Keratinocyte (primary cell): ENCODE results near the gene DCN. TPM values are rescaled to one million over a fixed set of nuclear protein-coding genes. Genes with fewer than 3 reads are reported as not detected.

ENCODE experiments used
- DNase-seq: peaks from one replicate; pipeline ENCODE4 v3.0.0-alpha.2; 2011; ENCODE audit warnings: low read depth, missing footprints, low spot score
- FAIRE-seq: peaks from 2 replicates; lab custom pipeline; 2011; peaks lifted over from hg19 to GRCh38; lab: Jason Lieb, UNC
- H2AFZ ChIP-seq: 2 replicates; pipeline ENCODE4 v1.6.0; 2012; ENCODE audit warnings: low read length, control low read depth, inconsistent platforms; ENCODE audit not compliant: control insufficient read depth
- H3K27ac ChIP-seq: 2 replicates; pipeline ENCODE4 v1.5.1; 2011; ENCODE audit warnings: low read length; ENCODE audit not compliant: control insufficient read depth, insufficient read depth
- H3K27me3 ChIP-seq: 3 replicates; pipeline ENCODE4 v1.6.0; 2011; ENCODE audit warnings: low read length; ENCODE audit not compliant: control insufficient read depth, insufficient read depth; ENCODE audit errors: extremely low read depth
- H3K36me3 ChIP-seq, 2 experiments: 2 replicates in 1 of 2; 3 replicates in 1 of 2; pipeline ENCODE4 v1.5.1; 2011; ENCODE audit warnings: low read length in 2 of 2, mild to moderate bottlenecking in 1 of 2; ENCODE audit not compliant: control insufficient read depth in 2 of 2, insufficient read depth in 2 of 2; ENCODE audit errors: extremely low read depth in 1 of 2
- H3K4me1 ChIP-seq: 3 replicates; pipeline ENCODE4 v1.5.1; 2011; ENCODE audit warnings: low read length; ENCODE audit not compliant: control insufficient read depth, insufficient read depth; ENCODE audit errors: extremely low read depth
- H3K4me2 ChIP-seq: 3 replicates; pipeline ENCODE4 v1.6.0; 2011; ENCODE audit warnings: low read depth, low read length; ENCODE audit not compliant: control insufficient read depth, insufficient read depth; ENCODE audit errors: extremely low read depth
- H3K4me3 ChIP-seq, 3 experiments: fragments of 200-600 bp in 1 of 3; sonication (generic) in 1 of 3; 2 replicates in 2 of 3; 3 replicates in 1 of 3; pipeline ENCODE4 v1.5.1; 2011 to 2016; ENCODE audit warnings: low read length in 3 of 3, mild to moderate bottlenecking in 3 of 3, control low read depth in 2 of 3, inconsistent platforms in 1 of 3, low read depth in 1 of 3, mixed read lengths in 1 of 3, mixed run types in 1 of 3, moderate library complexity in 1 of 3; ENCODE audit not compliant: control insufficient read depth in 2 of 3, insufficient read depth in 2 of 3; ENCODE audit errors: extremely low read depth in 1 of 3
- H3K79me2 ChIP-seq: 2 replicates; pipeline ENCODE4 v1.6.0; 2012; ENCODE audit warnings: low read length; ENCODE audit not compliant: control insufficient read depth, insufficient read depth
- H3K9ac ChIP-seq: 3 replicates; pipeline ENCODE4 v1.6.0; 2011; ENCODE audit warnings: low read length; ENCODE audit not compliant: control insufficient read depth, insufficient read depth; ENCODE audit errors: extremely low read depth
- H3K9me1 ChIP-seq: 3 replicates; pipeline ENCODE4 v1.6.0; 2011; ENCODE audit warnings: low read length; ENCODE audit not compliant: control insufficient read depth, insufficient read depth; ENCODE audit errors: extremely low read depth
- H3K9me3 ChIP-seq: 2 replicates; pipeline ENCODE4 v1.5.1; 2012; ENCODE audit warnings: low read depth, low read length; ENCODE audit not compliant: control insufficient read depth
- H4K20me1 ChIP-seq: 3 replicates; pipeline ENCODE4 v1.6.0; 2011; ENCODE audit warnings: low read length; ENCODE audit not compliant: control insufficient read depth, insufficient read depth; ENCODE audit errors: extremely low read depth
- EZH2 ChIP-seq: IDR thresholded peaks from one replicate; pipeline ENCODE4 v1.6.1; 2012; ENCODE audit warnings: inconsistent platforms, mild to moderate bottlenecking, low read length, moderate library complexity
- dilution Hi-C: fragments of 300-500 bp; cut with MboI; formaldehyde crosslinking; loops from one replicate; pipeline ENCODE4 v1.7.0; 2020; ENCODE audit warnings: low sequenced_read_pairs; ENCODE audit not compliant: extremely low pct_ligation_motif_present
- polyA plus RNA-seq, 5 experiments: library from polyadenylated mRNA; depleted of rRNA in 3 of 5; stranded (reverse) in 3 of 5; stranded (forward) in 1 of 5; unstranded in 1 of 5; fragments of >200 nt; gene quantifications; 1 replicate in 1 of 5; 2 replicates in 3 of 5; 3 replicates in 1 of 5; pipeline versions ENCODE4 v1.2.1 to v1.2.3, GENCODE V29; 2011 to 2012; ENCODE audit warnings: missing spikeins in 2 of 5, low read depth in 1 of 5, low replicate concordance in 1 of 5
- TF ChIP-seq, protein P1 (sequence below), 3 experiments: IDR thresholded peaks in 1 of 3; conservative IDR thresholded peaks in 1 of 3; optimal IDR thresholded peaks in 1 of 3; 2 replicates in 2 of 3; 3 replicates in 1 of 3; pipeline versions ENCODE3 to v1.5.1; 2011; ENCODE audit warnings: low read length in 3 of 3, mild to moderate bottlenecking in 3 of 3, moderate library complexity in 2 of 3, control low read depth in 1 of 3, inconsistent platforms in 1 of 3; ENCODE audit not compliant: insufficient read depth in 2 of 3; ENCODE audit errors: extremely low read depth in 1 of 3

DCN gene
- polyA plus RNA-seq, 1 donor (not counting 4 experiments of a cell fraction or from before 2014, with no cell fraction given): 2.5 TPM

DNA sequence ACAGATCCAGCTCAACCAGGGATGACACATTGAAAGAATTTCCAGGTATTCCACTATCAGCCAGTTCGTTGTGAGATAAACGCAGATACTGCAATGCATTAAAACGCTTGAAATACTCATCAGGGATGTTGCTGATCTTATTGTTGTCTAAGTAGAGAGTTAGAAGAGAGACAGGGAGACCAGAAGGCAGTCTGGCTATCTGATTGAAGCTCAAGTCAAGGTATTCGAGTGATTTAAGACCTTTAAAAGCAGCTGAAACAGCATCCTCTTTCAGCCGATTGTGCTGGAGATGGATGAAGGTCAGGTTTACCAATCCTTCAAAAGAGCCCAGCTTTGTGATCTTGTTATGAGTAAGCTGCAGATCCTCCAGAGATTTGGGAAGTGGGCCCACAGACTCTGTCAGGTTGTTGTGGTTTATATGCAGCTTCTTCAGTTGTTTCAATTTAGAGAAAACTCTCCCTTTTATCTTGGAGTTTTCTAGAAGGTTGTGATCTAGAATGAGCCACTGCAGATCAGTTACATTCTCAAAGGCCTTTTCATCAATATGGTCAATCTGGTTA, 74.3 kb downstream of the DCN start:
- Histone ChIP-seq H3K9ac (no peak overlapping the region), H3K4me2 (no peak overlapping the region), H3K27ac (no peak overlapping the region), H3K79me2 (no peaks in the 10 kb centered on the region), H2AFZ (no peak overlapping the region), H3K4me3 (no peak overlapping the region), H3K36me3 (no peaks in the 10 kb centered on the region), H3K9me3 (no peaks in the 10 kb centered on the region), H3K4me1 (peaks cover 6% of the 10 kb centered on the region), H3K27me3 (no peaks in the 10 kb centered on the region), H3K9me1 (no peaks in the 10 kb centered on the region), H4K20me1 (no peaks in the 10 kb centered on the region)
- TF ChIP-seq, protein P1, sequence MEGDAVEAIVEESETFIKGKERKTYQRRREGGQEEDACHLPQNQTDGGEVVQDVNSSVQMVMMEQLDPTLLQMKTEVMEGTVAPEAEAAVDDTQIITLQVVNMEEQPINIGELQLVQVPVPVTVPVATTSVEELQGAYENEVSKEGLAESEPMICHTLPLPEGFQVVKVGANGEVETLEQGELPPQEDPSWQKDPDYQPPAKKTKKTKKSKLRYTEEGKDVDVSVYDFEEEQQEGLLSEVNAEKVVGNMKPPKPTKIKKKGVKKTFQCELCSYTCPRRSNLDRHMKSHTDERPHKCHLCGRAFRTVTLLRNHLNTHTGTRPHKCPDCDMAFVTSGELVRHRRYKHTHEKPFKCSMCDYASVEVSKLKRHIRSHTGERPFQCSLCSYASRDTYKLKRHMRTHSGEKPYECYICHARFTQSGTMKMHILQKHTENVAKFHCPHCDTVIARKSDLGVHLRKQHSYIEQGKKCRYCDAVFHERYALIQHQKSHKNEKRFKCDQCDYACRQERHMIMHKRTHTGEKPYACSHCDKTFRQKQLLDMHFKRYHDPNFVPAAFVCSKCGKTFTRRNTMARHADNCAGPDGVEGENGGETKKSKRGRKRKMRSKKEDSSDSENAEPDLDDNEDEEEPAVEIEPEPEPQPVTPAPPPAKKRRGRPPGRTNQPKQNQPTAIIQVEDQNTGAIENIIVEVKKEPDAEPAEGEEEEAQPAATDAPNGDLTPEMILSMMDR (optimal IDR thresholded peaks at IDR 0.05 in 1 of 3, IDR thresholded peaks at IDR 0.05 in 1 of 3, conservative IDR thresholded peaks at IDR 0.05 in 1 of 3; ENCODE audit: extremely low read depth in 1 of 3, insufficient read depth in 2 of 3, low read length in 3 of 3): no peak
- no peak for TF ChIP-seq EZH2
- FAIRE-seq (peak; percentile 51), DNase-seq (no peak)
- dilution Hi-C loops: no loop called here

DNA sequence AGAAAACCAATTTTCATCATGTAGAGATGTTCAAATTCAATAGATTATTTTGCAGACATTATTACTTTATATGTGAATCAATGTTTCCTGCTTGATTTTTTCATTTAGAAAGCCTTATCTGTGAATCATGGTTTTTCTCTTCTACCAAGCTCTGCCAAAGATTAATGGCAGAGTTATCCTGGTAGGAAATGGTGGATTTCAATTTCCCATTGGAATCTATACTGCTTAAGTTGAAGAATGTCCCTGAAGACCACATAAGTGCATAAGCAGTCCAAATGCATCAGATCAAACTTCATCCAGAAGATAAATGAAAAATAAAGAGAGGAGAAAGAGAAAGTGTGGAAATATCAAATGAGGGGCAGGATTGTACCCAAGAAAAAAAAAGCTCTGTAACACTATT, 76.3 kb downstream of the DCN start:
- H3K27me3 ChIP-seq: no peaks in the 10 kb centered on the region
- no peak overlapping the region for H3K9ac ChIP-seq
- H3K4me2 ChIP-seq: no peak overlapping the region
- H2AFZ ChIP-seq: no peak overlapping the region
- H3K79me2 ChIP-seq: no peaks in the 10 kb centered on the region
- H4K20me1 ChIP-seq: no peaks in the 10 kb centered on the region
- H3K36me3 ChIP-seq: no peaks in the 10 kb centered on the region
- no peak for DNase-seq
- FAIRE-seq: no peak
- H3K27ac ChIP-seq: no peak overlapping the region
- H3K9me1 ChIP-seq: no peaks in the 10 kb centered on the region
- dilution Hi-C loops: no loop called here
- TF ChIP-seq EZH2: no peak
- TF ChIP-seq, protein P1 (optimal IDR thresholded peaks at IDR 0.05 in 1 of 3, IDR thresholded peaks at IDR 0.05 in 1 of 3, conservative IDR thresholded peaks at IDR 0.05 in 1 of 3; ENCODE audit: extremely low read depth in 1 of 3, insufficient read depth in 2 of 3, low read length in 3 of 3): no peak
- peaks cover 4% of the 10 kb centered on the region for H3K4me1 ChIP-seq
- H3K4me3 ChIP-seq: no peak overlapping the region
- H3K9me3 ChIP-seq: no peaks in the 10 kb centered on the region
